ENCODE results near the gene ADAMTS8. TPM values are rescaled to one million over a fixed set of nuclear protein-coding genes. Genes with fewer than 3 reads are reported as not detected.

Gene ADAMTS8
- total RNA-seq, 1 donor from 2014 or later: 5.7 TPM

DNA sequence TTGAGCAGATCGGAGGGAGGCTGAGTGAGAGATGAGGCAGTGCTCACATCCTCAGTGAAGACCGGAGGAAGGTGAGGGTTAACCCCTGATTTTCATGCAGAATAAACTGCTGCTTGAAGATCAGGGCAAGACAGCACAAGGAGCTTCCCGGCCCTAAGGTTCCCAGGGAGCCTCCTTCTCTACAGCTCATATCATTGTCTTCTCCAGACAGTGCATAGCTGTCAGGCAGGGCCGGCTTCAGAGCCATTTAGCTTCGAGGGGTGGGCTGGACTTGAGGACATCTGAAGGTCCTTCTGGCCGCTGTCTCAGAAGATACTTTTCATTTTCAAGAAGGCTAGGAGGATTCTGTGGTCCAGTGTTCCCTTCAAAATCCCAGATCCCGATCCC is 7.2 kb downstream of the ADAMTS8 start:
- Histone ChIP-seq H3K9ac (ENCODE audit: low read depth in 1 of 3, low read length in 3 of 3) (no peak overlapping the region), H3K9me3 (ENCODE audit: control insufficient read depth in 3 of 3, low read length in 3 of 3) (no peaks in the 10 kb centered on the region), H3K4me1 (ENCODE audit: control insufficient read depth in 3 of 3, insufficient read depth in 3 of 3, low read length in 3 of 3) (peaks cover 3 to 11% (median 10%) of the 10 kb centered on the region in 3 donors), H3K36me3 (ENCODE audit: control insufficient read depth in 3 of 3, insufficient read depth in 3 of 3, low read length in 3 of 3) (no peaks in the 10 kb centered on the region), H3K27me3 (ENCODE audit: control insufficient read depth in 3 of 3, insufficient read depth in 3 of 3, low read length in 3 of 3) (peaks cover 10 to 21% (median 12%) of the 10 kb centered on the region in 3 donors), H3K4me3 (ENCODE audit: low read length in 3 of 3) (no peak overlapping the region), H3K27ac (ENCODE audit: low read depth, low read length) (no peak overlapping the region)

DNA sequence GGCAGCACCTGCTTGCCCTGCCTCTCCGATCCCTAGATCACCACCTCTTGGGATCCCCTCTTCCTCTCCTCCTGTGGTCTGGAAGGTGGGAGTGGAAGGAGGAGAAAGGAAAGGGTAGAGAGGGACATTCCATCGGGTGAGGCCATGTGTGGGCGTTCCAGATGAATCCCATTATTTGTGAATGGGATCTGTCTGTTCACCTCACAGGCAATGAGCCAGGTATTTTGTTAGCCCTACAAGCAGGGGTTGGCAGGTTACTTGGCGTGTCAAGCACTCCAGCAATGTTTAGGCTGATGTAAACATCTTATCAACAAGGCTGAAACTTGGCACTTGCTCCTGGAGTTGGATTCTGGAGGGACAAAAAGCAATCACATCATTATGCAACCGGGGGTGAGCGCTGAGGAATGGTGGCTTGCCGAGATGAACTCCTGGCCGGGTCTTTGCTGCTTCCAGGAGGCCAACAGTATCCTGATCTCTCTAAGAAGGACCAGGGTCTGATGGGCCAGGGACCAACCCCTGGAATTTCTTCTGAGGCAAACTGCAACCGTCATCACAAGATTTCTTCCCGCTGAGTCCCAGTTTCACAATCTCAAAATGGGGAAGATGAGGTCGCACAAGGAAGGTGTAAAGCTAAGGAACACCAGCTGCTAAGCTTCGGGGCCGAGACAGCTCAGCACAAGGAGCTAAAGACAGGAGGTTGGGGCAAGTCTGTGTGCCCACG is 7.8 kb downstream of the ADAMTS8 start:
- no peaks in the 10 kb centered on the region for H3K9me3 ChIP-seq (ENCODE audit: control insufficient read depth in 3 of 3, low read length in 3 of 3)
- H3K36me3 ChIP-seq (ENCODE audit: control insufficient read depth in 3 of 3, insufficient read depth in 3 of 3, low read length in 3 of 3): no peaks in the 10 kb centered on the region
- H3K9ac ChIP-seq (ENCODE audit: low read depth in 1 of 3, low read length in 3 of 3): no peak overlapping the region
- H3K4me1 ChIP-seq (ENCODE audit: control insufficient read depth in 3 of 3, insufficient read depth in 3 of 3, low read length in 3 of 3): peaks cover 3 to 11% (median 10%) of the 10 kb centered on the region in 3 donors
- peaks cover 11 to 23% (median 12%) of the 10 kb centered on the region in 3 donors for H3K27me3 ChIP-seq (ENCODE audit: control insufficient read depth in 3 of 3, insufficient read depth in 3 of 3, low read length in 3 of 3)
- H3K4me3 ChIP-seq (ENCODE audit: low read length in 3 of 3): no peak overlapping the region
- no peak overlapping the region for H3K27ac ChIP-seq (ENCODE audit: low read depth, low read length)

DNA sequence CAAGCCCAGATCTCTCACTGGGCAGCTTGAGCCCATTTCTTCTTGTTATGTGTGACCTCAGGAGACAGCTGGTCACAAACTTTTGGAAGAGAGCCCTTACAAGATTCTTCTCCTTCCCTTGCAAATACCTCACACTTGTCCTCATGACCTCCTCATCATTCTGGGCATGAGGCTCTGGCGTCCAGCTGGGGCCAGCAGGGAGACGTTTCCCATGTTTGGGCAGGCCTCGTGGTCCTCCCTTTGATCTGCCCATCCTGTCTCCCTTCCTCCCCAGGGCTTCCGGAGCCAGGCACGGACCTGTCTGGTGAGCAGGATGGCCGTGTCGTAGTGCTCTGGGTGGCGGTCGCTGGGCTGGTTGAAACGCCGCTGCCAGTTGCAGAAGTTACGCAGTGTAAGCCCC is 9.7 kb downstream of the ADAMTS8 start:
- peaks cover 3 to 11% (median 11%) of the 10 kb centered on the region in 3 donors for H3K4me1 ChIP-seq (ENCODE audit: control insufficient read depth in 3 of 3, insufficient read depth in 3 of 3, low read length in 3 of 3)
- no peaks in the 10 kb centered on the region for H3K9me3 ChIP-seq (ENCODE audit: control insufficient read depth in 3 of 3, low read length in 3 of 3)
- H3K27me3 ChIP-seq (ENCODE audit: control insufficient read depth in 3 of 3, insufficient read depth in 3 of 3, low read length in 3 of 3): peaks cover 11 to 22% (median 14%) of the 10 kb centered on the region in 3 donors
- no peak overlapping the region for H3K9ac ChIP-seq (ENCODE audit: low read depth in 1 of 3, low read length in 3 of 3)
- no peak overlapping the region for H3K27ac ChIP-seq (ENCODE audit: low read depth, low read length)
- no peak overlapping the region for H3K4me3 ChIP-seq (ENCODE audit: low read length in 3 of 3)
- H3K36me3 ChIP-seq (ENCODE audit: control insufficient read depth in 3 of 3, insufficient read depth in 3 of 3, low read length in 3 of 3): no peaks in the 10 kb centered on the region

DNA sequence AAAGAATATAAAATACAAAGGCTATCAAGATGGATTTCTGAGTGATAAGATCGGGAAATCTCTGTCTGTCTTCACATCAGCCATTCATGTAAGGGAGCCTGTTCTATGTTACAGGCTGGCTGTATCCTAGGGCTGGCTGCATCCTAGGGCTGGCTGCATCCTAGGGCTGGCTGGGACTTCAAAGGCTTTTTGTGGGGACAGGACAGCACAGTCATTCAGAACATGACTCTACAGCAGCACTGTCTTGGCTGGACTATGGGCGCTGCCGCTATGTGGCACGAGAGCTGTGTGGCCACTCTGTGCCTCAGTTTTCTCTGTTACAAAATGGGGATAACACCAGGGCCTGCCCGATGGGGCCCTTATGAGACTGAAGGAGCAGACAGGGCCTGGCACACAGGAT is 10.2 kb downstream of the ADAMTS8 start:
- Histone ChIP-seq H3K27me3 (ENCODE audit: control insufficient read depth in 3 of 3, insufficient read depth in 3 of 3, low read length in 3 of 3) (peaks cover 11 to 22% (median 14%) of the 10 kb centered on the region in 3 donors), H3K27ac (ENCODE audit: low read depth, low read length) (no peak overlapping the region), H3K36me3 (ENCODE audit: control insufficient read depth in 3 of 3, insufficient read depth in 3 of 3, low read length in 3 of 3) (no peaks in the 10 kb centered on the region), H3K4me3 (ENCODE audit: low read length in 3 of 3) (no peak overlapping the region), H3K9ac (ENCODE audit: low read depth in 1 of 3, low read length in 3 of 3) (peak overlapping the region in 1 of 3 donors; percentile 54), H3K4me1 (ENCODE audit: control insufficient read depth in 3 of 3, insufficient read depth in 3 of 3, low read length in 3 of 3) (peaks cover 3 to 16% (median 13%) of the 10 kb centered on the region in 3 donors), H3K9me3 (ENCODE audit: control insufficient read depth in 3 of 3, low read length in 3 of 3) (no peaks in the 10 kb centered on the region)

DNA sequence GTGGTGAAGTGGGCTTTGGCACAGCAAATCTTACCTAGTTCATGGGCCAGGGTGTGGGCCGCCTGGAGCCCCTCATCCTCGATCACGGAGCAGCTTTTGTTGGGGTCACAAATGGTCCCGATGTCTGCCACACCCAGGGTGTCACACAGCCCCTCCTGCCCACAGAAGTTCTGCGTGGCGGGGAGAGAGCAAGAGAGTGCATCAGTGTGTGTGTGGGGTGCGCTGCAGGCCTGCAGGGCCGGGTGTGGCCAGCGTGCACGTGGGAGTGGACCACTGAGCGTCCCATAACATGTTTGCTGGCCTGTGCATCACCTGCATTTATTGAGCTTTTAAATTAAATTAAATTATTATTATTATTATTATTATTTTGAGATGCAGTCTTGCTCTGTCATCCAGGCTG is 11.5 kb downstream of the ADAMTS8 start:
- H3K9ac ChIP-seq (ENCODE audit: low read depth in 1 of 3, low read length in 3 of 3): no peak overlapping the region
- no peaks in the 10 kb centered on the region for H3K9me3 ChIP-seq (ENCODE audit: control insufficient read depth in 3 of 3, low read length in 3 of 3)
- peaks cover 3 to 16% (median 14%) of the 10 kb centered on the region in 3 donors for H3K4me1 ChIP-seq (ENCODE audit: control insufficient read depth in 3 of 3, insufficient read depth in 3 of 3, low read length in 3 of 3)
- H3K36me3 ChIP-seq (ENCODE audit: control insufficient read depth in 3 of 3, insufficient read depth in 3 of 3, low read length in 3 of 3): no peaks in the 10 kb centered on the region
- no peak overlapping the region for H3K27ac ChIP-seq (ENCODE audit: low read depth, low read length)
- H3K4me3 ChIP-seq (ENCODE audit: low read length in 3 of 3): no peak overlapping the region
- H3K27me3 ChIP-seq (ENCODE audit: control insufficient read depth in 3 of 3, insufficient read depth in 3 of 3, low read length in 3 of 3): peaks cover 11 to 22% (median 14%) of the 10 kb centered on the region in 3 donors

DNA sequence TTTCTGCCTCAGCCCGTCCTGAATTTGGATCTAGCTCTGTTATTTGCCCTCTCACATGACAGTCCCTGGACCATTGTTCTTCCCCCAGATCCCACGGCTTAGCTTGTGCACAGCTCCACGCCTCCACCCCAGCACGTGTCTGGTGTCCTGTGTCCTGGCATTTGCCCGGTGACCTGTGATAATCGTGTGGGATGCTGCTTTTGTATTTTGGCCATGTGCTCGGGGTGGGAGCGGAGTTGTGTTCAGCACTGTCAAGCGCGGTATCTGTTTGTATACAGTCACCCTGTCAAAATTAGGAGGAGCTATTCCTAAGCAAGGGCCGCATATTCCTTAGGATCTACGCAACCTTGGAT is 11.9 kb downstream of the ADAMTS8 start:
- Histone ChIP-seq H3K27me3 (ENCODE audit: control insufficient read depth in 3 of 3, insufficient read depth in 3 of 3, low read length in 3 of 3) (peaks cover 10 to 22% (median 13%) of the 10 kb centered on the region in 3 donors), H3K36me3 (ENCODE audit: control insufficient read depth in 3 of 3, insufficient read depth in 3 of 3, low read length in 3 of 3) (no peaks in the 10 kb centered on the region), H3K4me3 (ENCODE audit: low read length in 3 of 3) (no peak overlapping the region)

DNA sequence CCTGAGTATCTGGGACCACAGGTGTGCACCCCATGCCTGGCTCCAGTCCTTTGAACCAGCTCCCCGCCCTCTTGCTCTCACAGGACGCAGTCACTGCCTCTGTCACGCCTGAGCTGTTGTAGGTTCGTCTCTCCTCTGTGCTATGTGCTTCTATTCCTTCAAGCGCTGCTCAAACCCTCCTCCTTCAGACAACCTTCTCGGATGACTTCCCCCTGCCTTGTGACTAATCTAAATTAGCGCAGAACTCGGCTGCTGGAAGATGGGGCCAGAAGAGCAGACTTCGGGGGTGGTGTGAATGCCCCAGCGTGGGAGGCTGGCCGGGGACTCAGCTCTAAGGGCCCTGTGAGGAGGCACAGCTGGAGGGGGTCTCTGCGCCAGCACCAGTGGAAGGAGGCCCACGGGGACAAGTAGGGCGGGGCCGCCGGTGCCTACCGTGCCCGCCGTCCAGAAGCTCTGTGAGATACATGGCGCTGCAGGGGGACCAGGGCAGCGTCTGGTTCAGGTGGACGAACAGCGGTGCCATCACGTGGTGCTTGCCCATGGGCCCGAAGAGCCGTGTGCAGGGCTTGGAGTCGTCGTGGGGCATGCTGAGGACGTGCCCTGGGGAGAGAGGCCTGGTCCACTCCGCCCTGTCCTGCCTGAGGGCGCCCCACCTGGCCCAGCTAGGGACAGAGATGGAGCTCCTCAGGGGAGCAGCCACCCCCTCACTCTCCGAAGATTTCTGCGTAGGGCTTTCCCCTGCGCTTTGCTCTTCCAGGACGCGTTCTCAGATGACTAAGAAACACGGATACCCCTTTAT is 12.5 kb downstream of the ADAMTS8 start:
- Histone ChIP-seq H3K9me3 (ENCODE audit: control insufficient read depth in 3 of 3, low read length in 3 of 3) (no peaks in the 10 kb centered on the region), H3K27me3 (ENCODE audit: control insufficient read depth in 3 of 3, insufficient read depth in 3 of 3, low read length in 3 of 3) (peaks cover 9 to 22% (median 16%) of the 10 kb centered on the region in 3 donors), H3K4me3 (ENCODE audit: low read length in 3 of 3) (no peak overlapping the region), H3K36me3 (ENCODE audit: control insufficient read depth in 3 of 3, insufficient read depth in 3 of 3, low read length in 3 of 3) (no peaks in the 10 kb centered on the region), H3K4me1 (ENCODE audit: control insufficient read depth in 3 of 3, insufficient read depth in 3 of 3, low read length in 3 of 3) (peaks cover 3 to 16% (median 14%) of the 10 kb centered on the region in 3 donors), H3K27ac (ENCODE audit: low read depth, low read length) (no peak overlapping the region), H3K9ac (ENCODE audit: low read depth in 1 of 3, low read length in 3 of 3) (no peak overlapping the region)

More for the DNA sequence above, 11.9 kb downstream of the ADAMTS8 start:
- Histone ChIP-seq H3K4me1 (ENCODE audit: control insufficient read depth in 3 of 3, insufficient read depth in 3 of 3, low read length in 3 of 3) (peaks cover 3 to 16% (median 14%) of the 10 kb centered on the region in 3 donors), H3K27ac (ENCODE audit: low read depth, low read length) (no peak overlapping the region), H3K9me3 (ENCODE audit: control insufficient read depth in 3 of 3, low read length in 3 of 3) (no peaks in the 10 kb centered on the region), H3K9ac (ENCODE audit: low read depth in 1 of 3, low read length in 3 of 3) (no peak overlapping the region)

DNA sequence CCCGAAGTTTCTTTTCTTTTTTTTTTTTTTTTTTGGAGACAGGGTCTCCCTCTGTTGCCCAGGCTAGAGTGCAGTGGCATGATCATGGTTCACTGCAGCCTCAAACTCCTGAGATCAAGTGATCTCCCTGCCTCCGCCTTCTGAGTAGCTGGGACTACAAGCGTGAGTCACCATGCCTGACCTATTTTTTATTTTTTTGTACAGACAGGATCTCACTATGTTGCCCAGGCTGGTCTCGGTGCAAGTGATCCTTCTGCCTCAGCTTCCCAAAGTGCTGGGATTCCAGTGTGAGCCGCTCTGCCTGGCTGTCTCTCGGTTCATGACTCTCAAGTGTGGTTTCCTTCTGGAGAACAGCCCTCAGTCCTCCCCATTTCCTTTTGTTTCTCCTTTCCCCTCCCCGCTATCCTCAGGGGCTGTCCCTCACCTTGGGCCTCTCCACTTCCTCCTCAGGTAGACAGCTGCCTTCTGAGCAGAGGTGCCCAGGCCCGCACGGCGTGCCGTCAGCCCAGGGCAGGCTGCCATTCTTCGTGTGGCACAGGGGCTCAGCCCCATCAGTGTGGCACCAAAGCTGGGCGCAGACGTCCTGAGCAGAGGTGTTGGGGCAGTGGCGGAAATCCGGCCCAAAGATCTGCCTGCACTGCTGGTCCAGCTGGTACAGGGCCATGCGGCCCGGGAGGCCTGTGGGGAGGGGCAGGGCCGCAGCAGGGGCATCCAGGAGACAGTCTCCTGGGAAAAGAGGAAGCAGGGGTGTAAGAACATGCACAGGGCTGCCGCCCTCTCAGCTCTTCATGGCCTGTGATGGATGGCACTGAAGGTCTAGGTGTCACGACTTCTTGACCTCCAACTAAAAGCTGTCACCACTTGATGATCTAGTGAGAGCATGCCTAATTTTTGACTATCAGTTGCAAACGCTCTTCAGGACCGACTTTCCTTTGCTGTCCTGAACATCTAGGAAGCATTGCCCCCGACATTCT is 14.0 kb downstream of the ADAMTS8 start:
- peaks cover 3 to 16% (median 14%) of the 10 kb centered on the region in 3 donors for H3K4me1 ChIP-seq (ENCODE audit: control insufficient read depth in 3 of 3, insufficient read depth in 3 of 3, low read length in 3 of 3)
- H3K36me3 ChIP-seq (ENCODE audit: control insufficient read depth in 3 of 3, insufficient read depth in 3 of 3, low read length in 3 of 3): no peaks in the 10 kb centered on the region
- no peak overlapping the region for H3K4me3 ChIP-seq (ENCODE audit: low read length in 3 of 3)
- H3K9ac ChIP-seq (ENCODE audit: low read depth in 1 of 3, low read length in 3 of 3): no peak overlapping the region
- H3K27me3 ChIP-seq (ENCODE audit: control insufficient read depth in 3 of 3, insufficient read depth in 3 of 3, low read length in 3 of 3): peaks cover 16 to 22% (median 19%) of the 10 kb centered on the region in 3 donors
- no peaks in the 10 kb centered on the region for H3K9me3 ChIP-seq (ENCODE audit: control insufficient read depth in 3 of 3, low read length in 3 of 3)
- no peak overlapping the region for H3K27ac ChIP-seq (ENCODE audit: low read depth, low read length)

DNA sequence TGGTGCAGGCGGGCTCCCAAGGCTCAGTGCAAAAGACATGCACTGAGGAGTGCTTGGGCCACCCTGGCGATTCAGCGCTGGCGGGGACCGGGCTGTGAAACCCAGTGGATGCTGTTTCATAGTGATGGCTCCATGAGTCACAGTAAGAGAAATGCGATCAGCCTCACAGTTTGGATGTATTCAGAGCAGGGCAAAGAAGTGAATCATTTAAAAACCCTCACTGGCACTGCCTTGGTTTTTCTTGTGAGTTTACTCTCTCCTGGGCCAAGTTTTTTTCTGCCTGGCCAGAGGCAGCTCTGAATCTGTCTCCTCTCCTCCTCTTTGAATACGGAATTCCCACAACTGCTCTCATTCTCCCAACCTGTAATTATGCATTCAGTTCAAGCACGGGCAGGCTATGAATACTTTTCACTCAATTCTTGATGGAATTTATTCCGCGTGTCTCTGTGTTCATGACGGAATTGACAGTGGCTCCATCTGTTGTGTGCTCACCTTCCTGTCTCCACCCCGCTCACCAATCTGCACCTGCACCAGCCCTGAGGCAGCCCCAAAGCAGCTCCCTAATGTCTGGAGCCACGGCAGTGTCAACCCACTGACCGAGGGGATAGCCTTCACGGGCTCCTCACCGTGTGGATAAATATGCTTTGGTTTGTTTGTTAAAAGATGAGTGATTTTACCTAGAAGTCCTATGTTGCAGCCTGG is 14.9 kb downstream of the ADAMTS8 start:
- Histone ChIP-seq H3K9me3 (ENCODE audit: control insufficient read depth in 3 of 3, low read length in 3 of 3) (no peaks in the 10 kb centered on the region), H3K4me3 (ENCODE audit: low read length in 3 of 3) (no peak overlapping the region), H3K9ac (ENCODE audit: low read depth in 1 of 3, low read length in 3 of 3) (no peak overlapping the region), H3K27me3 (ENCODE audit: control insufficient read depth in 3 of 3, insufficient read depth in 3 of 3, low read length in 3 of 3) (peaks cover 16 to 20% (median 19%) of the 10 kb centered on the region in 3 donors), H3K27ac (ENCODE audit: low read depth, low read length) (no peak overlapping the region), H3K4me1 (ENCODE audit: control insufficient read depth in 3 of 3, insufficient read depth in 3 of 3, low read length in 3 of 3) (peaks cover under 1 to 12% (median 7%) of the 10 kb centered on the region in 3 donors), H3K36me3 (ENCODE audit: control insufficient read depth in 3 of 3, insufficient read depth in 3 of 3, low read length in 3 of 3) (no peaks in the 10 kb centered on the region)

Data from skeletal muscle tissue (tissue), 4 donors.